GM19193 (cell line): ENCODE results near the gene PPP6R3.

Source experiments
- POLR2A ChIP-seq: IDR thresholded peaks from 4 replicates; pipeline ENCODE4 v1.6.1; 2011; ENCODE audit not compliant: insufficient read depth, insufficient read length; ENCODE audit errors: extremely low read depth

The PPP6R3 gene

GRCh38 chr11:68538025-68538424, 77.5 kb downstream of the PPP6R3 start:
- no peak for TF ChIP-seq POLR2A

- no peak for TF ChIP-seq POLR2A
These were observed 78.8 kb downstream of the PPP6R3 start for GRCh38 chr11:68539395-68539794.

- no peak for TF ChIP-seq POLR2A
These were observed 80.6 kb downstream of the PPP6R3 start for GRCh38 chr11:68541116-68541515.

GRCh38 chr11:68541991-68542390, 81.4 kb downstream of the PPP6R3 start:
- TF ChIP-seq POLR2A, result no peak

- TF ChIP-seq POLR2A, result no peak
These were observed 82.1 kb downstream of the PPP6R3 start for GRCh38 chr11:68542617-68543016.

GRCh38 chr11:68543594-68543993, 83.0 kb downstream of the PPP6R3 start:
- no peak for TF ChIP-seq POLR2A

GRCh38 chr11:68545347-68545746, 84.8 kb downstream of the PPP6R3 start:
- no peak for TF ChIP-seq POLR2A

- TF ChIP-seq POLR2A, result no peak
These were observed 85.2 kb downstream of the PPP6R3 start for GRCh38 chr11:68545796-68546195.

GRCh38 chr11:68546555-68546954, 86.0 kb downstream of the PPP6R3 start:
- TF ChIP-seq POLR2A, result no peak

DNA sequence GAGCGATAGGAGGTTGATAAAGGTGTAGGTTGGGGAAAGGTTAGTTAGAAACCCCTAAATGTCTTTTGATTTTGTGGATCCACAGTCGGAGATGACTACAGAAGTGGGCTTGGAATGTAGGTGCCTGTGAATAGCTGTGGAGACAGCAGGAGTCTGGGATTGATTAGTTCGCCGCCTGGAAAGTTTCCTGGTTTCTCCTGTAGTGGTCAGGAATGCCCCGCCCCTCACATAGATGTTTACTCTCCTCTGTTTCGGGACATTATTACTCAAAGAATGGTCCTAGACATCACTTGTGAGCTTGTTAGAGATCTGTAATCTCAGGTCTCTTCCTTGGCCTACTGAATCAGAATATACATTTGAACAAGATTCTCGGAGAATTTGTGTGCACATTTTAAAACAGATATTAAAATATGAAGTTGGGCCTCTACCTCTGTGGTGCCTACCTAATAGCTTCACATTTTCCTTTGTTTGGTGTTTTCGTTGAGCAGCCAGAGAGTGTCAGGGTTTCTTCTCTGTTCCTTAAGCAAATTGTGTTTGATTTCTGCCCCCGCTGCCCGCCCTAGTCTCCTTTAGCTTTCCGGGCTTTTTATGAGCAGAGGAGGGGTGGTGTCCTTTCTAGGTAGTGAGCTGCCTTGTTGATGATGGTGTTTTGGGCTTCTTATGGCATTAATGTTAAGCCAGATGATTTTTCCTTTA, 89.4 kb downstream of the PPP6R3 start:
- TF ChIP-seq POLR2A, result no peak

DNA sequence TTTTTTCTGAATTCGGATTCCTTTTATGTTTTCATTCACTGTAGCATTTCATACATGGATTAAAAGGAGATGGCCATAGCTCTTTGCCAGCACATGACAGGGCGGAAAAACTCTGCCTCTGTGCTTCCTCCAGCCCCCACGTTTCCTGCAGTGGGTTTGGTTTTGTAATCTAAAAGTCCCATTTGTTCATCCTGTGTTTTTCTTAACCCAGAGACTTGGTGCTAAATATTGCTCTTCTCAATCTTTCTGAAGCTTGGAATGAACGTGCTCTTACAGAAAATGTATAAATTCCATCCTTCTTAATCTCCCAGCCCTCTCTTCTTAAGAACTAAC, 89.9 kb downstream of the PPP6R3 start:
- no peak for TF ChIP-seq POLR2A

GRCh38 chr11:68551223-68551622, 90.7 kb downstream of the PPP6R3 start:
- no peak for TF ChIP-seq POLR2A

DNA sequence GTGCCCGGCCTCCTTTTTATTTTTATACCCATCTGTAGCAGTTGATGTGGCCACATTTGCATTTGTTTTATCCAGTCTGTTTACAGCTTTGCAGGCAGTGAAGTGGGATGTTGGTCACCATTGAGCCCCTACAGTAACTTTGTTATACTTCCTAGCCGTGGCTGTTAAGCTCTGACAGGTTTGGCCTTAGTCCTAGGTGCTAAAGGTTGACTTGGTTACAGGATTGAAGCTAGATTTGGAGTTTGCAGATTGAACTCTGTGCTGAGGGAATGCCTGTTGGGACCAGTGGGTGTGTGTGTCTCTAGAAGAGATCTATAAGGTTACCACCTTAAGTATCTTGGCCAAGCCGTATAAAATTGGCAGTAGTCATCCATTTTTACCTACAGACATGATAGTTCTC, 91.2 kb downstream of the PPP6R3 start:
- no peak for TF ChIP-seq POLR2A

- no peak for TF ChIP-seq POLR2A
These were observed 92.0 kb downstream of the PPP6R3 start for GRCh38 chr11:68552542-68552941.

GRCh38 chr11:68560216-68560615, 99.7 kb downstream of the PPP6R3 start:
- TF ChIP-seq POLR2A, result no peak

DNA sequence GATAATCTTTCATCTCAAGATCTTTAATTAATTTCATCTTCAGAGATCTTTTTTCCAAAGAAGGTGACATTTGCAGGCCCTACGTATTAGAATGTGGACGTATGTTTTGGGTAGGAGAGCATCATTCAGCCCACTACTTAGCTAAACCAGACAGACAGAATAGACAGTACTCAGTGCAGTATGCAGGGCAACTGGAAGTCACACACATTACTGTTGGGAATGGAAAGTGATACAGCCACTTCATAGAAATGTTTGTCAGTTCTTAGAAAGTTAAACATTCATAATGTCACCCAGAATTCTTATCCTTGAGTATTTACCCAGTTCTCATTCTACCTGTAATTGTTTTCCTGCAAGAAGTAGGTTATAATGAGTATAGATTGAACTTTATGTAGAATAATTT, 102.9 kb downstream of the PPP6R3 start:
- TF ChIP-seq POLR2A, result no peak

- no peak for TF ChIP-seq POLR2A
These were observed 103.7 kb downstream of the PPP6R3 start for GRCh38 chr11:68564261-68564660.

DNA sequence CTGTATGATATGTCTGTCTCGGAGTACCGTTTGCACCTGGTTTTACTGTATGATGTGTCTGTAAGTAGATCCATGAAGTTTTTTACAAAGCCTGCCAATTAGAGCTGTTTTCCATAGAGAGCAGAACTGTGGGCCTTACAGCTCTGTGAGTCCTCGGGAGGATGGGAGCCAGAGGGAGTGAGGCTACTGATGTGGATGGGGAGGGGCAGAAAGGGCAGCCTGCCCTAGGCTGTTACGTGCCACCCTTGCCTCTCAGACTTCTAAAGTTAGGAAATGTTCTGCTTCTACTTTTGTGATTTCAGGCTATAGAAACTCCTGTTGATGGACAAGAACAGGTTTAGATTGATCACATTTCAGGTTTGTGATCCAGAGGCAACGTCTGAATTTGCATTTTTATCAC, 105.2 kb downstream of the PPP6R3 start:
- TF ChIP-seq POLR2A, result no peak

DNA sequence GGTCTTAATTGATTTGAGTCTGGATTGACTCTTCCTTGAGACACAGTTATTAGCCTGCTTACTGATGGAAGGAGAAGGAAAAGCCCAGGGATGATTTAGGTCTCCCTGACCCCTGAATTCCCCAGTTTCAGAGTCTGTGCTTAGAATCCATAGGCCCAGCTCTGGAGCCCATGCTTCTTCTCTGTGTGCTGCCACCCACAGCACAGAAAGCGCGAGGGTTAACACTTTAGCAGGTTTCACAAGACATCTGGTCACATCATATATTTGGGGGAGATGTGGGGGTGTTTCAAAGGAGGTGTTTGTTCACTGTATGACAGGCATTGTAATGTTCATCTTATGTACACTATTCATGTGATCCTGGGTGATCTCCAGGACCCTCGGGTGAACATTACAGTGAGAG, 107.0 kb downstream of the PPP6R3 start:
- no peak for TF ChIP-seq POLR2A
